Vagina (tissue), 2 donors: ENCODE data around the gene SKAP1. TPM values are rescaled to one million over a fixed set of nuclear protein-coding genes. Genes with fewer than 3 reads are reported as not detected.
"Not testable (repeated sequence)": the region's sequence is repeated elsewhere in the genome, so short reads cannot be mapped to it uniquely, and the experiment has no call there.

ENCODE experiments used
- DNase-seq, 2 donors: peaks; one replicate each; pipeline ENCODE4 v3.0.0-alpha.2; 2017; ENCODE audit errors: extremely low spot score in 2 of 2
- H3K27ac ChIP-seq: fragments of 200-600 bp; sonication (generic); one replicate; pipeline ENCODE4 v1.5.1; 2019
- H3K27me3 ChIP-seq: fragments of 200-600 bp; sonication (generic); one replicate; pipeline ENCODE4 v1.5.1; 2019
- H3K36me3 ChIP-seq, 2 donors: fragments of 200-600 bp; sonication (generic); one replicate each; pipeline ENCODE4 v1.5.1; 2017 to 2019
- H3K4me1 ChIP-seq: fragments of 200-600 bp; sonication (generic); one replicate; pipeline ENCODE4 v1.5.1; 2019
- H3K4me3 ChIP-seq, 2 donors: fragments of 200-600 bp; sonication (generic); 1 replicate in 1 of 2; 2 replicates in 1 of 2; pipeline ENCODE4 v1.5.1; 2016 to 2019
- H3K9me3 ChIP-seq: fragments of 200-600 bp; sonication (generic); one replicate; pipeline ENCODE4 v1.5.1; 2019
- CTCF ChIP-seq, 3 experiments: fragments of 450-650 bp in 2 of 3; fragments of 200-600 bp in 1 of 3; sonication (generic) in 1 of 3; IDR thresholded peaks; one replicate each; pipeline ENCODE4 v1.5.1; 2017 to 2019; ENCODE audit warnings: antibody characterized with exemption in 3 of 3, mild to moderate bottlenecking in 2 of 3, moderate library complexity in 2 of 3
- POLR2A ChIP-seq, 2 donors: fragments of 450-650 bp; IDR thresholded peaks; one replicate each; pipeline ENCODE4 v1.6.1; 2017; ENCODE audit warnings: antibody characterized with exemption in 2 of 2, mild to moderate bottlenecking in 2 of 2, moderate library complexity in 2 of 2
- POLR2AphosphoS5 ChIP-seq, 2 donors: sonication (generic); formaldehyde crosslinking; IDR thresholded peaks; one replicate each; pipeline ENCODE4 v1.9.0; 2017; ENCODE audit warnings: antibody characterized with exemption in 2 of 2, mild to moderate bottlenecking in 2 of 2, low read depth in 1 of 2; ENCODE audit not compliant: insufficient read depth in 1 of 2
- intact Hi-C: fragments of 100-400 bp; cut with DNase I; formaldehyde crosslinking; loops from one replicate; pipeline ENCODE4 v1.15.1; 2023
- total RNA-seq: library from RNA; depleted of rRNA; stranded (reverse); fragments of >200 nt; gene quantifications from one replicate; pipeline ENCODE4 v1.2.3, GENCODE V29; 2016

Gene SKAP1
- total RNA-seq, 1 donor from 2014 or later = 5.6 TPM

- TF ChIP-seq POLR2A (IDR thresholded peaks at IDR 0.05) (no peak), POLR2AphosphoS5 (IDR thresholded peaks at IDR 0.05; ENCODE audit: insufficient read depth in 1 of 2, low read depth in 1 of 2) (no peak), CTCF (IDR thresholded peaks at IDR 0.05) (no peak)
- peaks cover 4% of the 10 kb centered on the region for H3K27me3 ChIP-seq
- H3K4me3 ChIP-seq = no peak overlapping the region
- intact Hi-C loops = no loop called here
- H3K4me1 ChIP-seq = no peaks in the 10 kb centered on the region
- no peak overlapping the region for H3K27ac ChIP-seq
- no peaks in the 10 kb centered on the region for H3K9me3 ChIP-seq
- no peak for DNase-seq
- H3K36me3 ChIP-seq = no peaks in the 10 kb centered on the region
Observed at GRCh38 chr17:48426761-48427500, 3.1 kb downstream of the SKAP1 start.

GRCh38 chr17:48426019-48426665 lies 3.9 kb downstream of the SKAP1 start:
- no peak overlapping the region for H3K4me3 ChIP-seq
- no peak for TF ChIP-seq CTCF (IDR thresholded peaks at IDR 0.05)
- TF ChIP-seq POLR2A (IDR thresholded peaks at IDR 0.05) = no peak
- H3K27ac ChIP-seq = no peak overlapping the region
- H3K36me3 ChIP-seq = no peaks in the 10 kb centered on the region
- intact Hi-C loops = no loop called here
- peaks cover 4% of the 10 kb centered on the region for H3K27me3 ChIP-seq
- DNase-seq = no peak
- no peaks in the 10 kb centered on the region for H3K4me1 ChIP-seq
- H3K9me3 ChIP-seq = no peaks in the 10 kb centered on the region

- H3K9me3 ChIP-seq, H3K27ac ChIP-seq, intact Hi-C loops, H3K4me3 ChIP-seq, H3K36me3 ChIP-seq, DNase-seq, H3K27me3 ChIP-seq, H3K4me1 ChIP-seq: not testable (repeated sequence)
Observed at GRCh38 chr17:48422060-48422459, 8.0 kb downstream of the SKAP1 start.

- intact Hi-C loops = no loop called here
- no peaks in the 10 kb centered on the region for H3K36me3 ChIP-seq
- TF ChIP-seq CTCF (IDR thresholded peaks at IDR 0.05) (no peak), POLR2A (IDR thresholded peaks at IDR 0.05) (no peak), POLR2AphosphoS5 (IDR thresholded peaks at IDR 0.05; ENCODE audit: insufficient read depth in 1 of 2, low read depth in 1 of 2) (no peak)
- no peak overlapping the region for H3K27ac ChIP-seq
- H3K4me1 ChIP-seq = no peaks in the 10 kb centered on the region
- H3K4me3 ChIP-seq = no peak overlapping the region
- no peak for DNase-seq
- no peaks in the 10 kb centered on the region for H3K27me3 ChIP-seq
- no peaks in the 10 kb centered on the region for H3K9me3 ChIP-seq
Observed at GRCh38 chr17:48420823-48421222, 9.2 kb downstream of the SKAP1 start.

- Histone ChIP-seq H3K27me3 (no peaks in the 10 kb centered on the region), H3K9me3 (no peaks in the 10 kb centered on the region), H3K36me3 (no peaks in the 10 kb centered on the region), H3K27ac (no peak overlapping the region), H3K4me3 (no peak overlapping the region), H3K4me1 (no peaks in the 10 kb centered on the region)
- TF ChIP-seq CTCF (IDR thresholded peaks at IDR 0.05) (no peak), POLR2A (IDR thresholded peaks at IDR 0.05) (no peak), POLR2AphosphoS5 (IDR thresholded peaks at IDR 0.05; ENCODE audit: insufficient read depth in 1 of 2, low read depth in 1 of 2) (no peak)
- DNase-seq = no peak
- intact Hi-C loops = no loop called here
Observed at GRCh38 chr17:48416971-48417370, 13.0 kb downstream of the SKAP1 start.
